MM.1S (cell line): Measurements from ENCODE around the gene ENO1.

Experiments used
- DNase-seq: peaks from one replicate; pipeline ENCODE4 v3.0.0-alpha.2; 2015
- H2AFZ ChIP-seq: fragments of 300-600 bp; sonication (generic); 2 replicates; pipeline ENCODE4 v1.6.0; 2016; ENCODE audit warnings: antibody characterized with exemption, low read length
- H3F3A ChIP-seq: fragments of 300-600 bp; sonication (generic); 2 replicates; pipeline ENCODE4 v1.6.1; 2016; ENCODE audit warnings: mild to moderate bottlenecking, antibody characterized with exemption, low read length, moderate library complexity, mixed read lengths; ENCODE audit not compliant: insufficient read depth
- H3K27ac ChIP-seq: fragments of 300-600 bp; sonication (generic); 2 replicates; pipeline ENCODE4 v1.5.1; 2016; ENCODE audit warnings: mild to moderate bottlenecking, low read length
- H3K27me3 ChIP-seq: fragments of 300-600 bp; sonication (generic); replicated peaks from 2 replicates; pipeline ENCODE4 v1.6.0; 2016; ENCODE audit warnings: low read length; ENCODE audit not compliant: insufficient read depth
- H3K36me3 ChIP-seq: fragments of 300-600 bp; sonication (generic); replicated peaks from 2 replicates; pipeline ENCODE4 v1.6.1; 2016; ENCODE audit warnings: mild to moderate bottlenecking, low read length, mixed read lengths; ENCODE audit not compliant: insufficient read depth
- H3K4me1 ChIP-seq: fragments of 300-600 bp; sonication (generic); 2 replicates; pipeline ENCODE4 v1.6.1; 2016; ENCODE audit warnings: low read length, mixed read lengths
- H3K4me2 ChIP-seq: fragments of 300-600 bp; sonication (generic); 2 replicates; pipeline ENCODE4 v1.6.0; 2016; ENCODE audit warnings: low read depth, low read length
- H3K4me3 ChIP-seq: fragments of 300-600 bp; sonication (generic); 2 replicates; pipeline ENCODE4 v1.5.1; 2016; ENCODE audit warnings: low read length, mixed read lengths
- H3K79me2 ChIP-seq: fragments of 300-600 bp; sonication (generic); 2 replicates; pipeline ENCODE4 v1.6.1; 2016; ENCODE audit warnings: mixed run types, low read length, mixed read lengths
- H3K9ac ChIP-seq: fragments of 300-600 bp; sonication (generic); 2 replicates; pipeline ENCODE4 v1.6.1; 2016; ENCODE audit warnings: low read length, mixed read lengths
- H3K9me2 ChIP-seq: fragments of 300-600 bp; sonication (generic); replicated peaks from 2 replicates; pipeline ENCODE4 v1.6.1; 2016; ENCODE audit warnings: mild to moderate bottlenecking, low read length, mixed read lengths; ENCODE audit not compliant: insufficient read depth
- H3K9me3 ChIP-seq: fragments of 300-600 bp; sonication (generic); replicated peaks from 2 replicates; pipeline ENCODE4 v1.6.1; 2016; ENCODE audit warnings: mild to moderate bottlenecking, low read length, mixed read lengths; ENCODE audit not compliant: insufficient read depth
- H4K20me1 ChIP-seq: fragments of 300-600 bp; sonication (generic); 2 replicates; pipeline ENCODE4 v1.6.1; 2016; ENCODE audit warnings: mild to moderate bottlenecking, low read length, moderate library complexity, mixed read lengths; ENCODE audit not compliant: insufficient read depth
- CTCF ChIP-seq: fragments of 300-600 bp; sonication (generic); IDR thresholded peaks from 2 replicates; pipeline ENCODE4 v1.5.1; 2016; ENCODE audit warnings: antibody characterized with exemption, low read length, mixed read lengths
- EZH2 ChIP-seq: fragments of 300-600 bp; sonication (generic); optimal IDR thresholded peaks from 2 replicates; pipeline ENCODE3; 2017; ENCODE audit warnings: low read depth, mild to moderate bottlenecking, antibody characterized with exemption, low read length, mixed read lengths
- EZH2phosphoT487 ChIP-seq: fragments of 300-600 bp; sonication (generic); IDR thresholded peaks from 2 replicates; pipeline ENCODE4 v1.6.1; 2018; ENCODE audit warnings: antibody characterized with exemption, low read length

The ENO1 gene

DNA sequence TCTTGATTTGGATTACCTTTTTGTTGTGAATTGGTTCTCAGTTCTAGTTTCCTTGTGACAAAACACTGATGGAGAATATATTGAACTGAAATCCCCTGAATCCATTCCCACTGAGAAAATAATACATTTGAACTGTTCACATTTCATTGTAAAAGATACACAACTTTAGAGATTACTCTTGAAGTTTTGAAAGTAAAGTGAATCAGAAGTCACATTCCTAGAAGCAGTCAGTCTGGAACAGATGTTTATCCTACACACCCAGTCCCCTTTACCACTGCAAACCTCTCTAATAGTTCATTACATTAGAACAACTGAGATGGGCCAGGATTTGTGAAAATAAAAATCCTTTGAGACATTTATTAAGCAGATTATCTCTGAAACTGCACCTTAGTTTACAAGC is 64.5 kb downstream of the ENO1 start:
- Histone ChIP-seq H3K4me1 (peaks cover 23% of the 10 kb centered on the region), H3K36me3 (no peaks in the 10 kb centered on the region), H3K27ac (no peak overlapping the region), H3K27me3 (no peaks in the 10 kb centered on the region), H3K9me2 (no peaks in the 10 kb centered on the region), H3K79me2 (peaks cover 50% of the 10 kb centered on the region), H4K20me1 (no peaks in the 10 kb centered on the region), H2AFZ (no peak overlapping the region), H3K9ac (no peak overlapping the region), H3F3A (peaks cover 21% of the 10 kb centered on the region), H3K4me2 (no peak overlapping the region), H3K4me3 (no peak overlapping the region), H3K9me3 (no peaks in the 10 kb centered on the region)
- no peak for DNase-seq
- TF ChIP-seq EZH2: no peak
- TF ChIP-seq CTCF: no peak
- TF ChIP-seq EZH2phosphoT487: no peak

- TF ChIP-seq EZH2: no peak
- no peak for TF ChIP-seq CTCF
- TF ChIP-seq EZH2phosphoT487: no peak
- H4K20me1 ChIP-seq: no peaks in the 10 kb centered on the region
- H3K27me3 ChIP-seq: no peaks in the 10 kb centered on the region
- no peak overlapping the region for H3K4me2 ChIP-seq
- peaks cover 20% of the 10 kb centered on the region for H3K4me1 ChIP-seq
- H3K9me3 ChIP-seq: no peaks in the 10 kb centered on the region
- H3K27ac ChIP-seq: no peak overlapping the region
- no peak overlapping the region for H2AFZ ChIP-seq
- H3K9me2 ChIP-seq: no peaks in the 10 kb centered on the region
- H3K36me3 ChIP-seq: no peaks in the 10 kb centered on the region
- H3K9ac ChIP-seq: no peak overlapping the region
- DNase-seq: no peak
- no peak overlapping the region for H3K4me3 ChIP-seq
- H3K79me2 ChIP-seq: peaks cover 50% of the 10 kb centered on the region
- H3F3A ChIP-seq: peaks cover 17% of the 10 kb centered on the region
Observed at GRCh38 chr1:8813016-8813763, 65.3 kb downstream of the ENO1 start.

- Histone ChIP-seq H3K9ac (no peak overlapping the region), H3K27ac (no peak overlapping the region), H3K4me2 (no peak overlapping the region), H4K20me1 (no peaks in the 10 kb centered on the region), H3K79me2 (peaks cover 50% of the 10 kb centered on the region), H3K4me3 (no peak overlapping the region), H3K9me3 (no peaks in the 10 kb centered on the region), H3K36me3 (no peaks in the 10 kb centered on the region), H2AFZ (no peak overlapping the region), H3K27me3 (no peaks in the 10 kb centered on the region), H3K9me2 (no peaks in the 10 kb centered on the region), H3F3A (peaks cover 11% of the 10 kb centered on the region), H3K4me1 (peaks cover 20% of the 10 kb centered on the region)
- DNase-seq: no peak
- TF ChIP-seq EZH2phosphoT487 (no peak), EZH2 (no peak)
Observed at GRCh38 chr1:8812081-8812480, 66.4 kb downstream of the ENO1 start.
